MM.1S (cell line): Measurements from ENCODE around the gene RIC1.
"Not testable (repeated sequence)": the region's sequence is repeated elsewhere in the genome, so short reads cannot be mapped to it uniquely, and the experiment has no call there.

Experiments
- DNase-seq: peaks from one replicate; pipeline ENCODE4 v3.0.0-alpha.2; 2015
- H2AFZ ChIP-seq: fragments of 300-600 bp; sonication (generic); 2 replicates; pipeline ENCODE4 v1.6.0; 2016; ENCODE audit warnings: antibody characterized with exemption, low read length
- H3F3A ChIP-seq: fragments of 300-600 bp; sonication (generic); 2 replicates; pipeline ENCODE4 v1.6.1; 2016; ENCODE audit warnings: mild to moderate bottlenecking, antibody characterized with exemption, low read length, moderate library complexity, mixed read lengths; ENCODE audit not compliant: insufficient read depth
- H3K27ac ChIP-seq: fragments of 300-600 bp; sonication (generic); 2 replicates; pipeline ENCODE4 v1.5.1; 2016; ENCODE audit warnings: mild to moderate bottlenecking, low read length
- H3K27me3 ChIP-seq: fragments of 300-600 bp; sonication (generic); replicated peaks from 2 replicates; pipeline ENCODE4 v1.6.0; 2016; ENCODE audit warnings: low read length; ENCODE audit not compliant: insufficient read depth
- H3K36me3 ChIP-seq: fragments of 300-600 bp; sonication (generic); replicated peaks from 2 replicates; pipeline ENCODE4 v1.6.1; 2016; ENCODE audit warnings: mild to moderate bottlenecking, low read length, mixed read lengths; ENCODE audit not compliant: insufficient read depth
- H3K4me1 ChIP-seq: fragments of 300-600 bp; sonication (generic); 2 replicates; pipeline ENCODE4 v1.6.1; 2016; ENCODE audit warnings: low read length, mixed read lengths
- H3K4me2 ChIP-seq: fragments of 300-600 bp; sonication (generic); 2 replicates; pipeline ENCODE4 v1.6.0; 2016; ENCODE audit warnings: low read depth, low read length
- H3K4me3 ChIP-seq: fragments of 300-600 bp; sonication (generic); 2 replicates; pipeline ENCODE4 v1.5.1; 2016; ENCODE audit warnings: low read length, mixed read lengths
- H3K79me2 ChIP-seq: fragments of 300-600 bp; sonication (generic); 2 replicates; pipeline ENCODE4 v1.6.1; 2016; ENCODE audit warnings: mixed run types, low read length, mixed read lengths
- H3K9ac ChIP-seq: fragments of 300-600 bp; sonication (generic); 2 replicates; pipeline ENCODE4 v1.6.1; 2016; ENCODE audit warnings: low read length, mixed read lengths
- H3K9me2 ChIP-seq: fragments of 300-600 bp; sonication (generic); replicated peaks from 2 replicates; pipeline ENCODE4 v1.6.1; 2016; ENCODE audit warnings: mild to moderate bottlenecking, low read length, mixed read lengths; ENCODE audit not compliant: insufficient read depth
- H3K9me3 ChIP-seq: fragments of 300-600 bp; sonication (generic); replicated peaks from 2 replicates; pipeline ENCODE4 v1.6.1; 2016; ENCODE audit warnings: mild to moderate bottlenecking, low read length, mixed read lengths; ENCODE audit not compliant: insufficient read depth
- H4K20me1 ChIP-seq: fragments of 300-600 bp; sonication (generic); 2 replicates; pipeline ENCODE4 v1.6.1; 2016; ENCODE audit warnings: mild to moderate bottlenecking, low read length, moderate library complexity, mixed read lengths; ENCODE audit not compliant: insufficient read depth
- CTCF ChIP-seq: fragments of 300-600 bp; sonication (generic); IDR thresholded peaks from 2 replicates; pipeline ENCODE4 v1.5.1; 2016; ENCODE audit warnings: antibody characterized with exemption, low read length, mixed read lengths
- EZH2 ChIP-seq: fragments of 300-600 bp; sonication (generic); optimal IDR thresholded peaks from 2 replicates; pipeline ENCODE3; 2017; ENCODE audit warnings: low read depth, mild to moderate bottlenecking, antibody characterized with exemption, low read length, mixed read lengths
- EZH2phosphoT487 ChIP-seq: fragments of 300-600 bp; sonication (generic); IDR thresholded peaks from 2 replicates; pipeline ENCODE4 v1.6.1; 2018; ENCODE audit warnings: antibody characterized with exemption, low read length

Gene RIC1

GRCh38 chr9:5715548-5716127, 86.7 kb downstream of the RIC1 start:
- H3K4me1 ChIP-seq, result no peaks in the 10 kb centered on the region
- no peaks in the 10 kb centered on the region for H3K9me2 ChIP-seq
- no peaks in the 10 kb centered on the region for H3K27me3 ChIP-seq
- H4K20me1 ChIP-seq, result no peaks in the 10 kb centered on the region
- no peak overlapping the region for H2AFZ ChIP-seq
- no peaks in the 10 kb centered on the region for H3K9me3 ChIP-seq
- peaks cover 3% of the 10 kb centered on the region; the same call in 1 of the 2 replicates for H3K36me3 ChIP-seq
- TF ChIP-seq EZH2, result no peak
- no peak for TF ChIP-seq CTCF
- no peak for TF ChIP-seq EZH2phosphoT487
- H3K4me2 ChIP-seq, result no peak overlapping the region
- peaks cover 18% of the 10 kb centered on the region for H3K79me2 ChIP-seq
- H3K27ac ChIP-seq, result no peak overlapping the region
- no peak for DNase-seq
- H3K4me3 ChIP-seq, result no peak overlapping the region
- no peak overlapping the region for H3K9ac ChIP-seq
- no peaks in the 10 kb centered on the region for H3F3A ChIP-seq

GRCh38 chr9:5717434-5717833, 88.5 kb downstream of the RIC1 start:
- not testable (repeated sequence) for H3K36me3 ChIP-seq, H3K9ac ChIP-seq, H3K4me2 ChIP-seq, H3F3A ChIP-seq, H3K4me3 ChIP-seq, DNase-seq, H3K9me3 ChIP-seq, H4K20me1 ChIP-seq, H3K9me2 ChIP-seq, H3K27ac ChIP-seq, H2AFZ ChIP-seq, H3K27me3 ChIP-seq, H3K4me1 ChIP-seq
- H3K79me2 ChIP-seq, result peaks cover 18% of the 10 kb centered on the region

- Histone ChIP-seq H4K20me1 (no peaks in the 10 kb centered on the region), H3K27me3 (no peaks in the 10 kb centered on the region), H3K4me1 (no peaks in the 10 kb centered on the region), H3F3A (no peaks in the 10 kb centered on the region), H3K9me3 (no peaks in the 10 kb centered on the region), H3K4me3 (no peak overlapping the region), H3K36me3 (peaks cover 3% of the 10 kb centered on the region; the same call in 1 of the 2 replicates), H3K9me2 (no peaks in the 10 kb centered on the region), H3K79me2 (peaks cover 18% of the 10 kb centered on the region), H2AFZ (no peak overlapping the region), H3K9ac (no peak overlapping the region), H3K27ac (no peak overlapping the region), H3K4me2 (no peak overlapping the region)
- TF ChIP-seq CTCF (no peak), EZH2phosphoT487 (no peak), EZH2 (no peak)
- DNase-seq, result no peak
These were observed 89.6 kb downstream of the RIC1 start for GRCh38 chr9:5718296-5719032.
